D721Med (cell line): ENCODE measurements around the gene SPTSSA.

ENCODE experiments used
- DNase-seq: peaks from one replicate; pipeline ENCODE4 v3.0.0; 2011; ENCODE audit warnings: low spot score; ENCODE audit not compliant: insufficient read length
- FAIRE-seq: peaks from 2 replicates; lab custom pipeline; 2011; peaks lifted over from hg19 to GRCh38; lab: Jason Lieb, UNC
- CTCF ChIP-seq: IDR thresholded peaks from 2 replicates; pipeline ENCODE4 v1.5.1; 2012; ENCODE audit warnings: mild to moderate bottlenecking, control low read depth; ENCODE audit not compliant: insufficient read depth; ENCODE audit errors: missing control alignments

SPTSSA gene

GRCh38 chr14:34457186-34457585, 4.9 kb downstream of the SPTSSA start:
- no peak for TF ChIP-seq CTCF
- DNase-seq (no peak), FAIRE-seq (no peak)

GRCh38 chr14:34453226-34453625, 8.8 kb downstream of the SPTSSA start:
- FAIRE-seq, result no peak
- TF ChIP-seq CTCF, result no peak
- no peak for DNase-seq

GRCh38 chr14:34452258-34452822, 9.7 kb downstream of the SPTSSA start:
- TF ChIP-seq CTCF, result no peak
- no peak for DNase-seq
- FAIRE-seq, result no peak

- no peak for FAIRE-seq
- no peak for TF ChIP-seq CTCF
- DNase-seq, result no peak
These were observed 11.1 kb downstream of the SPTSSA start for GRCh38 chr14:34450958-34451357.

GRCh38 chr14:34450542-34450915, 11.5 kb downstream of the SPTSSA start:
- no peak for TF ChIP-seq CTCF
- FAIRE-seq, result no peak
- DNase-seq, result no peak

- TF ChIP-seq CTCF, result no peak
- DNase-seq (no peak), FAIRE-seq (no peak)
These were observed 12.1 kb downstream of the SPTSSA start for GRCh38 chr14:34449819-34450541.

- FAIRE-seq, result no peak
- no peak for TF ChIP-seq CTCF
- no peak for DNase-seq
These were observed 22.9 kb downstream of the SPTSSA start for GRCh38 chr14:34439090-34439489.
